GM18511 (cell line): ENCODE measurements around the gene CCNQ.
"Not testable (repeated sequence)": the region's sequence is repeated elsewhere in the genome, so short reads cannot be mapped to it uniquely, and the experiment has no call there.

ENCODE experiments used
- ATAC-seq: cut with Tn5 transposase; IDR thresholded peaks from one replicate; pipeline ENCODE4 v1.9.1; 2021; ENCODE audit warnings: mild to moderate bottlenecking, moderate library complexity; ENCODE audit not compliant: unreplicated experiment

CCNQ gene

DNA sequence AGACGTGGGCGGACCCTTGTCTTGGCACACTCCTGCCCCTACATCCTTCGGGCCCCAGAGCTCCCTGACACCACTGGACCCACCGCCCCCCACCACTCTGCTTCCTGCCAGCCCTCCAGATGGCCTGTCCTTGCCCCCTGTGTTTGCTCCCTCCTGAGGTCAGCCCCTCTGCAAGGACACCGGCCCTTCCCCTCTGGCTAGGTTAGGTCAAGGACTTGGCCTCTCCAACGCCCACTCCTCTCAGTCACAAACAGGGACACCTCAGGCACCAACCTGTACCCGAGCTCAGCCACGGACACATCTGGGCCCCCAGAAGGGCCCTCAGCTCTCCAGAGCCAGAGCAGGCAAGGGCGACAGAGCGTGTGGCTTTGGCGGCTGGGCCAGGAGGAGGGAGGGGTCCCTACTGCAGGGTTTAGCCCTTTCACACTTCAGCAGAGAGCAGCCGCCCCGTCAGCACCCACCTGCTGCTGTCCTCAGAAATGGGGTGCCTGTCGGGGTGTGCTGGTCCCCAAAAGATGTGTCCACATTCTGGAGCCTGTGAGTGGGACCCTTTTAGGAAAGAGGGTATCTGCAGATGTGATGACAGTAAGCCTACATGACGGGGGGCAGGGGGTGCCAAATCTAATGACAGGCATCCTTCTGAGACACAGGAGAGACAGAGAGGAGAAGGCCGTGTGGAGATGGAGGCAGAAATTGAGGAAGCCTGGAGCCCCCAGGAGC lies 24.5 kb upstream of the CCNQ start:
- ATAC-seq, result no peak

DNA sequence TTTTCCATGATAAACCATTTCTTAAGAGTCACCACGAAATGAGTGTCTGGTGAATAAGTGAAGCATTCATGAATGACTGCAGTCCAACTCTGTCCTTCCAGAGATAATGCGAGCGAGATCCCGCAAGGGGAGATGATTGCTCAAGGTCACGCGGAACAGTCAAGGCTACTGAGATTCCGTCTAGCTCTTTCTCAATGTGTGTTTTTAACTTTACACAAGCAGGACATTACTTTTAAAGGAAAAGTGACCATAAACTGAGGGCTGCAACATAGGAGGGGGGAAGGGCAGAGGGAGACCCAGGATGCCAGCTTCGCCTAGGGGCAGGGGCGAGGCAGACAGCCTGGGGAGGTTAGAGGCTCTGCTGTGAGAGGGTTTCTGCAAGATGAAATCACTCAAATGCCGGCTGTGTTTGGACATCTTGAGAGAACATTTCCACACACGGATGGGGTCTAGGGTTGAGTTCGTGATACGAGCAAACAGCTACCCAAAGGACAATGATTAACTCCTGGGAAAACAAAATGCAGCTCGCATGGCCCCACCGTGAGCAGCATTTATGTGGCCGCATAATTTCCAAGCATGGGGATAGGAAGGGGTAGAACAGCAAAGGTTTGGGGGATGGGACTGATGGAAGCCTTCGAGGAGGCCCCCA lies 23.8 kb upstream of the CCNQ start:
- no peak for ATAC-seq

DNA sequence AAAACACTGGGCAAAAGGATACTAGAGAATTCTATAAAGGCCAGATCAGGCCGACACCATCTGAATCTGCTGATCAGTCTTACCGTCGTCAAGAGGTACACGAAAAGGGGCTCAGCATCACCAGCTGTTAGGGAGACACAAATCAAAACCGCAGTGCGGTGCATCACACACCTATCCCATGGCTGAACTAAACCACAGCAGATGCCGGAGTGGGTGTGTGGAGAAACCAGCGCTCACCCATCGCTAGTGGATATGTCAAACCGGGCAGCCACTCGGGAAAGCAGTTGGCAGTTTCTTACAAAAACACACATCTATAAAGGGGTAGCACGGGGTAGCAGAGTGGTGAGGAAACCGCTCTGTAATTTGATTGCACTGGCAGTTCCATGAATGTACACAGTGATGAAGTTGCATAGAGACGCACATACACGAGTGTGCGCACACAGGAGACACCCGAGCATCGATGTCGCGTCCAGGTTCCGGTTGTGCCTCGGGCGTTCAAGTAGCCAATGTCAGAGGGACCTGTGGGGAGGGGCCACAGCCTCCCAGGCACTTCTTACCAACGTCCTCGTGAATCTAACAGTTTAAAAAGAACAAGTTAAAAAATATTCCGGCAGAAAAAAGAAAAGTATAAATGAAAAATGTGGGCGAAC lies 23.1 kb upstream of the CCNQ start:
- ATAC-seq, result no peak

DNA sequence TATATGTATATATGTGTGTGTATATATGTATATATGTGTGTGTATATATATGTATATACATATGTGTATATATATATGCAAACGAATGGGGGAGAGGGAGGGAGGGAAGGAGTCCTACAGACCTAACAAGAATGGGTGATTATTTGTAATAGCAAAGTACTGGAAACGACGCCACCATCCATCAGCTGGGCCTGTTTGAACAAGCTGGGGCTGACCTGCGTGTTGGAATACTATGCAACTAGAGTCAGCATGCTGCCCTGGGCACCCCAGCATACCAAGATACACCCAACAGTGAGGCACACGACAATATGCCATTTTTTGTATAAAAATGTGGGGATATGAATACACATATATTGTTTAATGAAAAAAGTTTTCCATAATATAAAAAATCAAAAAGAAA lies 21.6 kb upstream of the CCNQ start:
- ATAC-seq, result no peak

DNA sequence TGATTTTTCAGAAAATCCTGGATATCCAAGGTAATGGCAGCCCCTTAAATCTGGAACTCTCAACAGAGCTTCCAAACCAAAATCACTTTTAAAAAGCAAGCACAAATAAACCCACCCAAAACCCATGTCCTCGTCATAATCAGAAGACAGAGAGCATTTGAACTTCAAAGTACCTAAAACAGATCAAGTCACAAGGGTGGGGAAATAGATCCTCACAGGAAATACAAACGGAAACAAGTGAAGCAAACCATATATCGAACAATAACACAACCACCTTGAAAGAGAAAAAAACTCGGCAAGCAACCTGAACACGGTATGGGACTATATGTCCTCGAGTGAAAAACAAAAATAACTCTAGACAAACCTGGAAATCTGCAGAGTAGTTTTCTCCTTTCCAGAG lies 15.9 kb upstream of the CCNQ start:
- no peak for ATAC-seq

DNA sequence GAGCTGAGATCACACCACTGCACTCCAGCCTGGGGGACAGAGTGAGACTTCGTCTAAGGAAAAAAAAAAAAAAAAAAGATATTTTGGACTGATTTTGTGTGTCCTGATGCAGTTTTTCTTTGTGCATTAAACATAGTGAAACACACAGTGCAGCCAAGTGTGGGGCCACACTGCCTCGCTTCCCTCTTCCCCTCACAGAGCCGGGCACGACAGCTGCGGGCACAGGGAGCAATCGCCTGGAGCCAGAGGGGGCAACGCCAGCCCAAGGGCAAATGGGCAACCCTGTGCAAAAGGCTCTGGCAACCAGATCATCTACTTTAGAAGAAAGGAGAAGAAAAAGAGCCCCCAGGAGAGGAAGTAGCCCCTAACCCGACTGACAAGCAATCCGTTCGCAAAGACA lies 13.5 kb upstream of the CCNQ start:
- ATAC-seq, result no peak

DNA sequence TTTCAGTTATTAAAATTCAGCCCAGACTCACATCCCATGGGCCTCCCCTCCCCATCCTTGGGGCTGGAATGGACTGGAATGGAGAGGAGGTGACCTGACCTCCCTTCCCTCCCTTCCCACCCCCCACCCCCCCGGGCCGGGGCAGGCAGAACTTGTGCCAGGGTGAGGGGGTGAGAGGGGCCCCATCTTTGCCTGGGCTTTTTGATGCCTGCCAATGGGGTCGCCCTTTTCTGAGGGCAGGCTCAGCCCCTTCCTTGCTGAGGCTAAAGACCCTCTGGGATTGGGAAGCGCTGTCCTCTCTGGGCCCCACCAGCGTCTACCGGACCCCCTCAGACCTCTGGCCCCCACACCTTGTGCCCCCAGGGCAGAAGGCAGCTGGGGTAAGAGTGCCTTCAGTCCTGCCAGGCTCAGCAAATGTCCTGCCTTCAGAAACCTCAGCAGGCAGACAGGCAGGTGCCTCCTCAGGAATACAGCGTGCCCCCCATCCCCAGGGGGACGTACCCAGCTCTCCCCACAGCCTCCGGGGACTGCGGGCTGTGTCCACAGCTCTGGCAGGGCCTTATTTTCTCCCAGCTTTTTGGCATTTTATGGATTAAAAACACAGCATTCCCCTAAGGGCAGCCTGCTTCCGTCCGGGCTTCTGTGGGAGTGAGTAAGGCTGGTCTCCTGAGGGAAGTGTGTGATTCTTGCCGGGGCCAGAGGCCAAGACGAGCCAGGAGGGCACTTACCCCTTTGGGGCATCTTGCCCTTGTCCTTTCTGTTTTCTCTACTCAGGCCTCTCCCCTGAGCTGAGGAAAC lies 12.6 kb upstream of the CCNQ start:
- no peak for ATAC-seq

DNA sequence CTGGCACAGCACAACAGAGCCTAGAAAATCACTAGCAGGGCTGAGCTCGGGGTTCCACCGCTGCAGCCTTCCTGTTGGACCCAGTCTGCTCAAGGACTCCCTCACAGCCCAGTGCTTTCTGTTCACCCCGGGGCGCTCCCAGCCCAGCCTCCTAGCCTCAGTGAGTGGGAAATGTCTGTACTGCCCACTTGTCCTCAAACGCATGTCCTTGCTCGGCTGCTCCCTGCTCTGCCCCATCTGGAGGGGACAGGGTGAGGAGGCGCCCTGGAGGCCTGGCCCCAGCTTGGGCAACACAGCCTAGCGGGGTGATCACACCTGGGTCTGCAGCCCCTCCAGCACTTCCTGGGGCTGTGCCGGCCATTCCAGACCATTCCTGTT lies 11.9 kb upstream of the CCNQ start:
- ATAC-seq, result no peak

DNA sequence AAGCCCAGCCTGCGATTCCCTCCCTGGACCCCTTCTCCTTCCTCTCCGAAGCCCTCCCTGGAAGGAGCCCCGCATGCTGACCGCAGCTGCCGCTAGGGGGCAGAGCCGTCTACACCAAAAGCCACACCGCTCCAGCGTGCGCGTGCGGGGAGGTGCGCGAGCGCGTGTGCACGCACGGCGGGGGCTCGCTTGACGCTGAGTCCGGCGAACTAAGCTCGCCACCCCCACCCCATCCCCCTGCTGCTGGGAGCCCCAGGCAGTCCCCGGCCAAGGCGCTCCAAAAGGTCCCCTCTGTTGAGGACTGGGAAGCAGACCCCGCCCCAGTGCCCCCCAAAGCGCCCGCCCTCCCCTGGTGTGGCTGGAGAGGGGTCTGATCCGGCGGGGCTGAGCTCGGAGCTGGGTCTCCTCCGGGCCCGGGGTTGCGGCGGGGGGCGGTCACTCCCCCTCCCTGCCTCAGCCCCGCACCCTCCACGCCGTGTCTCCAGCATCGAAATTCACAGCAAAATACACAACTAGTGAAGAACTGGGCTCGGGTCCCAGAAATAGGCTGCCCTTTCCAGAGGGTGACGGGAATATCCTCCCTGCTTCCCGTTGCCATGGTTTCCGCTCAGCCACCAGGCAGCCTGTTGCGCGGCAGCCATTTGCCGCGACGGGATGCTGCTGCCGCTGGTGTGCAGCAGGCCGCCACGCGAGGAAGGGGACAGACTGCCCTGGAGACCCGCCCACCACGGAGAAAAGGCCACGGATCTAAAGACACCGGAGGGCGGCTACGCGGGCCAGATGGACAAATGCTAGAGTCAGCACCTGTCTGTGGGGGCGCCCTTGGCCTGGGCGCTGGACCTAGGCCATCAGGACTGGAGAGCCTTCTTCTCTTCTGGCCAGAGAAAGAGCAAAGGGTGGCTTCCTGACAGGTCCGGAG lies 11.2 kb upstream of the CCNQ start:
- peak; percentile 66 for ATAC-seq

DNA sequence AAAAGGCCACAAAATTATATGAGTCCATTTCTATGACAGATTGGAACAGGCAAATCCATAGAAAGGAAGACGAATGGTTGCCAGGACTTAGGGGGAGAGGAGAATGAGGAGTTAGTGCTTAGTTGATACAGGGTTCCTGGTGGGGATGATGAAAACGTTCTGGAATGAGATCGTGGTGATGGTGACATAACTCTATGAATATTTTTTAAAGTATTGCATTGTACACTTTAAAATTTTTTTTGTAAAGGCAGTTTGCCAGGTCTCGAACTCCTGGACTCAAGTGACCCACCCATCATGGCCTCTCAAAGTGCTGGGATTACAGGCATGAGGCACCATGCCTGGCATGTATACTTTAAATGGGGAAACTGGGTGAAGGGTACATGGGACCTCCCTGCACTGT lies 9.9 kb upstream of the CCNQ start:
- ATAC-seq, result no peak

DNA sequence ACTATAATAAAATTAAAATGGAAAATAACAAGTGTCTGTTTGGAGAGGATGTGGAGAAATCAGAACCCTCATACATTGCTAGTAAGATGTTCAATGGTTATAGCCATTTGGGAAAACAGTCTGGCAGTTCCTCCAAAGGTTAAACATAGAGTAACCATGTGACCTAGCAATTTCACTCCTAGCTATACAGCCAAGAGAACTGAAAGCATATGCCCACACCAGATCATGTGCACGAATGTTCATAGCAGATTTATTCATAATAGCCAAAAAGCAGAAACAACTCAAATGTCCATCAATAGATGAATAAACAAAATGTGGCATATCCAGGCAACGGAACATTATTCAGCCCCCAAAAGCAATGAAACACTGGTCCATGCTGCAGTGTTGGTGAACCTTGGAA lies 9.4 kb upstream of the CCNQ start:
- ATAC-seq, result no peak

DNA sequence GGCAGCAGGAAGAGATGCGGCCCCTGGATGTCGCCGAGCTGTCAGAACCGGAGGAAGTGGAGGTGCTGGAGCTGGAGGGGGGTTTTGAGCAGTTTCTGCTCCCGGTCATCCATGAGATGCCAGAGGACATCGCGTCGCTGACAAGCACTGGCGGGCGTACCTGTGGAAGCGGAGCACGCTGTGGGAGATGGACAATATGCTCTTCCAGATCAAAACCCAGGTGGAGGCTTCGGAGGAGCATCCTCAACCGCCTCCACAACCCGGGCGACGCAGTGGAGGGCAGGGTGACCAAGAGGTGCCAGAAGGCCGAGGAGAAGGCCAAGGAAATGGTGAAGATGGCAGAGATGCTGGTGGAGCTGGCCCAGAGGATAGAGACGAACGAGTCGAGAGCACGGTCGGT lies 7.6 kb upstream of the CCNQ start:
- no peak for ATAC-seq

DNA sequence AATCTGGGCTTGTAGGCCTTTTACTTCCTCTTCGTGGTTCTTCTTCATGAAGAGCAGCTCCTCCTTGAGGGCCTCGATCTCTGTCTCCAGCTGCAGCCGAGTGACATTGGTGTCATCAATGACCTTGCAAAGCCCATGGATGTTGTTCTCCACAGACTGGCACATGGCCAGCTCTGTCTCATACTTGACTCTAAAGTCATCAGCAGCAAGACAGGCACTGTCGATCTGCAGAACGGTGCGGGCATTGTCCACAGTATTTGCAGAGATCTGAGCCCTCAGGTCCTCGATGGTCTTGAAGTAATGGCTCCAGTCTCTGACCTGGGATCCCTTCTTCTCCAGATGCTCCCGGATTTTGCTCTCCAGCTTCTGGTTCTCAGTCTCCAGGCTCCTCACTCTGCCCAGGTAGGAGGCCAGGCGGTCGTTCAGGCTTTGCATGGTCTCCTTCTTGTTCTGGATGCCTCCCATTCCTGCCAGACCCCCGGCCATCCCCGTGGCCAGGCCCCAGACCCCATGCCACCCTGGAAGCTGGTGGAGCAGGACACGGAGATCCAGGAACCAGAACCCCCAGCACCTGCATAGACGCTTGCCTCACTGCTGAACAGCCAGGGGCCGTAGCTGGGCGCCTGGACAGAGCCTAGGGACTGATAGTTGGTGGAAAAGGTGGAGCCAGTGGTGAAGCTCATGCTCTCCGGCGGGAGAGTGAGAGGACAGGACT lies 5.9 kb upstream of the CCNQ start:
- not testable (repeated sequence) for ATAC-seq

DNA sequence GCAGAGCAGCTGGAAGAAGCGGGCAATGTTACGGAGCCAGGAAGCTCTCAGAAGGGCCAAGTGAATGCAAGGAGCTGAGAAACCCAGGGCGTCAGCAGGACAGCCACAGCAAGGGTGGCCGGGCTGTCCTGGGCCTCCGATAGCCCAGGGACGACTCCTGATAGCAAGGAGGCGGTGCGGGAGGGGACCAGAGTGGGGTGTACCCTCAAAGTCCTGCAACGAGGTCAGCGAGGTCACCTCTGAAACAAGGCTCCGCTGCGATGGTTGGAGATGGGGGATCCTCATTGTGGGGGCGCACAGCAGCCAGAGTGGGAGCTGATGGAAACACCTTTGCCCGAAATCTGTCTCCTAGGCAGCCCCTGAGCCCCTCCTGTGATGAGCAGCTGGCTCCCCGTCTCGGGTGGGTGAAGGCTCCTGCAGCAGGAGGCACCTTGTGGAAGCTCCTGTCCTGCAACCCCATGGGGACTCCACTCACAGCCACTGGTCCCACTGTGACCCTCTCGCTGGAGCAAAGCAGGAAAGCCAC lies 4.3 kb upstream of the CCNQ start:
- no peak for ATAC-seq

DNA sequence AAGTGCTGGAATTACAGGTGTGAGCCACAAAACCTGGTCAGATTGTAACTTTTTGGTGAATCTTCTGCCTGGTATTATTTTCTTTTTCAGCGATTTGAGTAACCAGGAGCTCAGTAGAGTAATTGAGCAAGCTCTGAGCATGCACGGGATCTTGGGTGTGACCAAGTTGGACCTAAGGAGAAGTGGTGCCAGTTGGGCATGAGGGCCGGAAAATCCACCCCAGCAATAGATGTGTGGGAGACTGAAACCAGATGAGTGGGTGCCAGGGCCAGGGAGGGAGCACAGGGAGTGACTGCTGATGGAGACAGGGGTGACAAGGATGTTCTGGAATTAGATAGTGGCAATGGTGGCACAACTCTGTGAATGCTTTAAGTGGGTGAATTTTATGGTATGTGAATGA lies 3.7 kb upstream of the CCNQ start:
- no peak for ATAC-seq

DNA sequence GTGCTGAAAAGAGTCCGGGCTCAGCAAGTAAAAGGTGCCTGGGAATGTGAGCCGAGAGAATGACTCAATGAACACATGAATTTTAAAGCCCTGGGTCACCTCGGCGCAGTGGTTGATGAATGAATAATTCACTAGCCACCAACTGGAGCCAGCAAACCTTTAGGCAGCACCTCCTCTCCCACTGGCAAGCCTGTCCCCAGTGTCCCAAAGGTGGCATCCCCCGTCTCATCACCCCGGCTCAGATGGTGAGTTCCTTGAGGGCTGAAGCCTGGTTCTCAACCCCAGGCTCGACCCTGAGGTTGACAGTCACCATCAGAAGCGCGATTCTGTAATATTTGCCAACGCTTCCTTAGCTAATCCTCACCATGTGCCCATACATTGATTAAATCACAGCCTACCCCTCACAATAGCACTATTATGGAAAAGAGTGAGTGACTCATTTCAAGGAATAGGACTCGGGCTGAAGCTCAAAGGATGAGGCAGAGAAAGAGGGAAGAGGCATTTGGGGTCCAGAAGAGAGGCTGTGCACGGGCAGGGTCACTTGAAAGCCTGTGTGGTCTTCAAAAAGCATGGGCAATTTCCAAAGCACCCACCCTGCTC lies 2.7 kb upstream of the CCNQ start:
- ATAC-seq, result no peak

DNA sequence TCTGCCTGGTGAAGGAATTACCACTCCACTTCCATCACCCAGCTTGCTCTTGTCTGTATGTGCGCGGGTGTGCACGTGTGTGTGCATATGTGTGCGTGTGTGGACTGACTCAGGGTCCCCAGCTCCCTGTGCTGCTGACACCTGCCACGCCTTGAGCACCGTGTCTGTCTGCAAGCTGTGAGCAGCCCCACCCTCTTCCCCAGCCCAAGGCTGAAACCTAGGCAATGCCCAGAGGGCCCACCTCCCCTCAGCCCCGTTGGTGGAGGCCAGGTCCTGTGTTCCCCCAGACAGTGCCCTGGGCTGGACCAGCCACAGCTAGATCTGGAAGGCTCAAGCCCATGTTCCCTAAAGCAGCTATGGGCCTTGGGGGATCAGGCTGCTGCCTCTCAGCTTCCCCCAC lies 2.0 kb upstream of the CCNQ start:
- ATAC-seq, result no peak

DNA sequence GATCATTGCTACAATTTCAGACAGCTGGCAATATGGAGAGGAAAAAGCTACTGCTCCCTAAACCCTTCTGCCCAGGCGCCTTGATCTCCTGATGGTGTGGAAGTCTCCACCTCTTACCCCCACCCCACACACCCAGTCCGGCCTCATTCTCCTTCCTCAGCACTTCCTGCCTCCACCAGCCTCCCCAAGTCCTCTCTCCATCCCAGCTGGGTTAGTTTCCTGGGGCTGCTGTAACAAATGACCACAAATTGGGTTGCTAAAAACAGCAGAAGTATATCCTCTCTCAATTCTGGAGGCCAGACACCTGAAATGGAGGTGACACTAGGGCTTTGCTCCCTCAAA lies 1.1 kb upstream of the CCNQ start:
- ATAC-seq, result no peak
